Hepatocyte (in vitro differentiated cells): ENCODE data around the gene MACROH2A2. TPM values are rescaled to one million over a fixed set of nuclear protein-coding genes. Genes with fewer than 3 reads are reported as not detected.
A peak's percentile ranks its signal among the peaks of the same experiment; 100 is the strongest.
"Not testable (repeated sequence)": the region's sequence is repeated elsewhere in the genome, so short reads cannot be mapped to it uniquely, and the experiment has no call there.

Experiments used
- DNase-seq: peaks from one replicate; pipeline ENCODE4 v3.0.0-alpha.2; 2016; ENCODE audit warnings: low spot score
- H2AFZ ChIP-seq: fragments of 200-600 bp; sonication (generic); 2 replicates; pipeline ENCODE4 v1.6.0; 2016; ENCODE audit warnings: antibody characterized with exemption, mild to moderate bottlenecking
- H3K27ac ChIP-seq: fragments of 200-600 bp; sonication (generic); 2 replicates; pipeline ENCODE4 v1.5.1; 2016; ENCODE audit warnings: mild to moderate bottlenecking
- H3K27me3 ChIP-seq: fragments of 200-600 bp; sonication (generic); 2 replicates; pipeline ENCODE4 v1.6.1; 2016
- H3K36me3 ChIP-seq: fragments of 200-600 bp; sonication (generic); replicated peaks from 2 replicates; pipeline ENCODE4 v1.5.1; 2016; ENCODE audit warnings: low read depth; ENCODE audit not compliant: insufficient read depth
- H3K4me1 ChIP-seq: fragments of 200-600 bp; sonication (generic); 2 replicates; pipeline ENCODE4 v1.5.1; 2016; ENCODE audit warnings: mild to moderate bottlenecking, moderate library complexity; ENCODE audit not compliant: insufficient read depth
- H3K4me2 ChIP-seq: fragments of 200-600 bp; sonication (generic); 2 replicates; pipeline ENCODE4 v1.6.0; 2016
- H3K4me3 ChIP-seq: fragments of 200-600 bp; sonication (generic); 2 replicates; pipeline ENCODE4 v1.5.1; 2016; ENCODE audit warnings: mild to moderate bottlenecking
- H3K79me2 ChIP-seq: fragments of 200-600 bp; sonication (generic); 2 replicates; pipeline ENCODE4 v1.6.0; 2017; ENCODE audit warnings: mild to moderate bottlenecking
- H3K9me2 ChIP-seq: fragments of 200-600 bp; sonication (generic); replicated peaks from 2 replicates; pipeline ENCODE4 v1.6.0; 2017; ENCODE audit warnings: mild to moderate bottlenecking; ENCODE audit not compliant: insufficient read depth
- H3K9me3 ChIP-seq: fragments of 200-600 bp; sonication (generic); 2 replicates; pipeline ENCODE4 v1.5.1; 2016; ENCODE audit warnings: low read depth, mild to moderate bottlenecking
- H4K20me1 ChIP-seq: fragments of 200-600 bp; sonication (generic); 2 replicates; pipeline ENCODE4 v1.6.0; 2016; ENCODE audit warnings: mild to moderate bottlenecking; ENCODE audit not compliant: insufficient read depth, poor library complexity, severe bottlenecking
- EZH2 ChIP-seq: fragments of 200-600 bp; sonication (generic); IDR thresholded peaks from 2 replicates; pipeline ENCODE4 v1.6.1; 2016; ENCODE audit warnings: antibody characterized with exemption, mild to moderate bottlenecking, borderline replicate concordance
- EZH2phosphoT487 ChIP-seq: fragments of 200-600 bp; sonication (generic); IDR thresholded peaks from one replicate; pipeline ENCODE4 v1.6.1; 2018; ENCODE audit warnings: antibody characterized with exemption, mild to moderate bottlenecking, low read depth, moderate library complexity; ENCODE audit not compliant: unreplicated experiment, severe bottlenecking
- WGBS: methylation state at CpG from one replicate; pipeline ENCODE4 v1.1.6; 2016; ENCODE audit warnings: low lambda C conversion rate; ENCODE audit errors: missing lambda C conversion rate; 5-methylcytosine and 5-hydroxymethylcytosine counted together
- polyA plus RNA-seq: library from polyadenylated mRNA; unstranded; fragments of >200 nt; fragmentation: Nextera tagmentation; extraction: Ambion mirVana; gene quantifications from 2 replicates; pipeline ENCODE4 v1.2.1, GENCODE V29; 2016
- total RNA-seq: library from RNA; depleted of rRNA; stranded (reverse); fragments of >200 nt; gene quantifications from 2 replicates; pipeline ENCODE4 v1.2.3, GENCODE V29; 2014
- TF ChIP-seq, protein P1 (sequence below): fragments of 200-600 bp; sonication (generic); IDR thresholded peaks from 2 replicates; pipeline ENCODE4 v1.5.1; 2016; ENCODE audit warnings: antibody characterized with exemption, mild to moderate bottlenecking; ENCODE audit not compliant: poor library complexity

The MACROH2A2 gene
- total and polyA plus RNA-seq, 2 experiments from 2014 or later, result 45.7 to 47.2 TPM

DNA sequence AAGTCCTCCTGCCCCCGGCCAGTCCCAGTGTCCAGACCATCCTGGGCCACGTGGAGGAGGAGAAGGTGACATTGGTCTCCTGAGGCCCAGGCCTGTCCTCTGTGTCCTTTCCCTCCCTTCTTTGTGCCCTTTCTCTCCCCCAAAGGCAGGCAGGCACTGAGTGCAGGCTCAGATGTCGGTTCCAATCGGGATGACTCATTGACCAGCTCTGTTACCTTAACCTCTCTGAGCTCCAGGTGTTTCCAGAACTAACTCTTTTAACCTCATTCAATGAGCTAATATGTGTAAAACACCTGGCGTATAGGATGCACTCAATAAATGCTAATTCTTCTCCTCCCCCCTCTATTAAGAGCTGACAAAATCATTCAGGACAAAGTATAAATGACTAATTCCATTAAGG lies 25.7 kb downstream of the MACROH2A2 start:
- H3K36me3 ChIP-seq, result no peaks in the 10 kb centered on the region

DNA sequence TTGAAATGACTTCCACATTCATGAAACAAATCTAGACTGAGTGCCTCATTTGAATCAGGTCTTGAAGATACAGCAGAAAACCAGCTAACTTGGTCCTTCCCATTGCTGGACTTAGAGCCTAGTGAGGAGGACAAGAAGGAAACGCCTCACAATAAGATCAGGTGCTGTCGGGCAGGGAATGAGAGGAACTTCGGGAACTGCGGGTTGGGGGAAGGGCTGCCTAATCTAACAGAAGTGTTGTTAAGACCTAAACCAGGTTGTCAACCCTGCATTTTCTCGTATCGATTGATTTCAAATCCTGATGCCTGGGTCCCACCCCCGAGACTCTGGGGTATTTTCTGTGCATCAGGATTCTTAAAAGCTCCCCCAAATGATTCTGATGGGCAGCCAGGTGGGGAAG lies 26.3 kb downstream of the MACROH2A2 start:
- no peaks in the 10 kb centered on the region for H3K9me2 ChIP-seq
- no peaks in the 10 kb centered on the region for H3K9me3 ChIP-seq
- H2AFZ ChIP-seq, result no peak overlapping the region
- no peak overlapping the region for H3K4me2 ChIP-seq
- no peaks in the 10 kb centered on the region for H3K36me3 ChIP-seq
- H4K20me1 ChIP-seq, result no peaks in the 10 kb centered on the region
- peaks cover 3% of the 10 kb centered on the region for H3K79me2 ChIP-seq
- no peaks in the 10 kb centered on the region for H3K4me1 ChIP-seq
- DNase-seq, result no peak
- H3K4me3 ChIP-seq, result no peak overlapping the region
- WGBS, result 89% methylated on average over 7 of the region's 7 CpGs
- no peaks in the 10 kb centered on the region for H3K27me3 ChIP-seq
- no peak for TF ChIP-seq EZH2phosphoT487
- TF ChIP-seq EZH2, result no peak
- TF ChIP-seq, protein P1, sequence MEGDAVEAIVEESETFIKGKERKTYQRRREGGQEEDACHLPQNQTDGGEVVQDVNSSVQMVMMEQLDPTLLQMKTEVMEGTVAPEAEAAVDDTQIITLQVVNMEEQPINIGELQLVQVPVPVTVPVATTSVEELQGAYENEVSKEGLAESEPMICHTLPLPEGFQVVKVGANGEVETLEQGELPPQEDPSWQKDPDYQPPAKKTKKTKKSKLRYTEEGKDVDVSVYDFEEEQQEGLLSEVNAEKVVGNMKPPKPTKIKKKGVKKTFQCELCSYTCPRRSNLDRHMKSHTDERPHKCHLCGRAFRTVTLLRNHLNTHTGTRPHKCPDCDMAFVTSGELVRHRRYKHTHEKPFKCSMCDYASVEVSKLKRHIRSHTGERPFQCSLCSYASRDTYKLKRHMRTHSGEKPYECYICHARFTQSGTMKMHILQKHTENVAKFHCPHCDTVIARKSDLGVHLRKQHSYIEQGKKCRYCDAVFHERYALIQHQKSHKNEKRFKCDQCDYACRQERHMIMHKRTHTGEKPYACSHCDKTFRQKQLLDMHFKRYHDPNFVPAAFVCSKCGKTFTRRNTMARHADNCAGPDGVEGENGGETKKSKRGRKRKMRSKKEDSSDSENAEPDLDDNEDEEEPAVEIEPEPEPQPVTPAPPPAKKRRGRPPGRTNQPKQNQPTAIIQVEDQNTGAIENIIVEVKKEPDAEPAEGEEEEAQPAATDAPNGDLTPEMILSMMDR, result no peak
- H3K27ac ChIP-seq, result no peak overlapping the region

More for the DNA sequence above, 25.7 kb downstream of the MACROH2A2 start:
- no peaks in the 10 kb centered on the region for H3K9me3 ChIP-seq
- no peak overlapping the region for H3K4me2 ChIP-seq
- 96% methylated on average over 5 of the region's 5 CpGs for WGBS
- H2AFZ ChIP-seq, result no peak overlapping the region
- H3K4me3 ChIP-seq, result no peak overlapping the region
- H3K79me2 ChIP-seq, result peaks cover 7% of the 10 kb centered on the region
- H3K4me1 ChIP-seq, result no peaks in the 10 kb centered on the region
- no peaks in the 10 kb centered on the region for H3K27me3 ChIP-seq
- DNase-seq, result no peak
- TF ChIP-seq EZH2phosphoT487, result no peak
- TF ChIP-seq EZH2, result no peak
- TF ChIP-seq, protein P1, result no peak
- H4K20me1 ChIP-seq, result no peaks in the 10 kb centered on the region
- no peaks in the 10 kb centered on the region for H3K9me2 ChIP-seq
- H3K27ac ChIP-seq, result no peak overlapping the region

GRCh38 chr10:70080789-70081188 lies 28.1 kb downstream of the MACROH2A2 start:
- H3K27me3 ChIP-seq, H3K4me1 ChIP-seq, H3K9me2 ChIP-seq, DNase-seq, H3K4me3 ChIP-seq, H3K9me3 ChIP-seq, H3K79me2 ChIP-seq, H4K20me1 ChIP-seq, H3K36me3 ChIP-seq, H3K27ac ChIP-seq, H2AFZ ChIP-seq, H3K4me2 ChIP-seq: not testable (repeated sequence)
- 100% methylated on average over 2 of the region's 2 CpGs for WGBS

- Histone ChIP-seq H3K9me3 (no peaks in the 10 kb centered on the region), H3K4me3 (no peak overlapping the region), H3K4me1 (no peaks in the 10 kb centered on the region), H3K4me2 (no peak overlapping the region), H2AFZ (no peak overlapping the region), H3K36me3 (no peaks in the 10 kb centered on the region), H3K27me3 (no peaks in the 10 kb centered on the region), H4K20me1 (no peaks in the 10 kb centered on the region), H3K79me2 (peaks cover under 1% of the 10 kb centered on the region), H3K9me2 (no peaks in the 10 kb centered on the region), H3K27ac (no peak overlapping the region)
- 78% methylated on average over 6 of the region's 6 CpGs for WGBS
- TF ChIP-seq, protein P1, result peak; percentile 10
- TF ChIP-seq EZH2 (no peak), EZH2phosphoT487 (no peak)
- no peak for DNase-seq
Observed at GRCh38 chr10:70084189-70084588, 31.5 kb downstream of the MACROH2A2 start.
